Neural cell (in vitro differentiated cells): ENCODE results near the gene TEKT3. TPM values are rescaled to one million over a fixed set of nuclear protein-coding genes. Genes with fewer than 3 reads are reported as not detected.

Source experiments
- H2AFZ ChIP-seq: fragments of 200-600, 300-800 bp; sonication (generic), shearing (Covaris generic); 2 replicates; pipeline ENCODE4 v1.6.0; 2014; ENCODE audit warnings: low read depth, mild to moderate bottlenecking, antibody characterized with exemption, low read length, moderate library complexity
- H3F3A ChIP-seq: fragments of 200-600 bp; shearing (Covaris generic); 2 replicates; pipeline ENCODE4 v1.6.1; 2016; ENCODE audit warnings: mild to moderate bottlenecking, moderate library complexity, mixed read lengths, antibody characterized with exemption, low read length; ENCODE audit not compliant: insufficient read depth, poor library complexity, severe bottlenecking
- H3K27ac ChIP-seq: fragments of 200-600, 300-800 bp; sonication (generic), shearing (Covaris generic); 2 replicates; pipeline ENCODE4 v1.5.1; 2014; ENCODE audit warnings: mild to moderate bottlenecking, low read length, moderate library complexity
- H3K27me3 ChIP-seq: fragments of 300-800, 200-600 bp; sonication (generic), shearing (Covaris generic); 2 replicates; pipeline ENCODE4 v1.6.0; 2014; ENCODE audit warnings: mild to moderate bottlenecking, low read depth, low read length, moderate library complexity; ENCODE audit not compliant: insufficient read depth
- H3K36me3 ChIP-seq: fragments of 300-800, 200-600 bp; sonication (generic), shearing (Covaris generic); 2 replicates; pipeline ENCODE4 v1.5.1; 2014; ENCODE audit warnings: mild to moderate bottlenecking, antibody characterized with exemption, low read length, moderate library complexity; ENCODE audit not compliant: insufficient read depth
- H3K4me2 ChIP-seq: fragments of 300-800, 200-600 bp; sonication (generic), shearing (Covaris generic); 2 replicates; pipeline ENCODE4 v1.6.0; 2014; ENCODE audit warnings: mild to moderate bottlenecking, low read length
- H3K4me3 ChIP-seq: fragments of 300-800, 200-600 bp; sonication (generic), shearing (Covaris generic); 2 replicates; pipeline ENCODE4 v1.5.1; 2014; ENCODE audit warnings: mild to moderate bottlenecking, low read length, moderate library complexity
- H3K79me2 ChIP-seq: fragments of 200-600 bp; shearing (Covaris generic); replicated peaks from 2 replicates; pipeline ENCODE4 v1.6.0; 2014; ENCODE audit warnings: mild to moderate bottlenecking, low read length, moderate library complexity; ENCODE audit not compliant: insufficient read depth
- H3K9ac ChIP-seq: fragments of 300-800, 200-600 bp; sonication (generic), shearing (Covaris generic); 2 replicates; pipeline ENCODE4 v1.6.1; 2016; ENCODE audit warnings: mild to moderate bottlenecking, low read length, mixed read lengths
- H3K9me2 ChIP-seq: fragments of 200-600 bp; shearing (Covaris generic); 2 replicates; pipeline ENCODE4 v1.6.1; 2016; ENCODE audit warnings: mild to moderate bottlenecking, low read length, mixed read lengths; ENCODE audit not compliant: insufficient read depth
- H3K9me3 ChIP-seq: fragments of 200-600, 300-800 bp; sonication (generic), shearing (Covaris generic); 2 replicates; pipeline ENCODE4 v1.6.1; 2016; ENCODE audit warnings: mild to moderate bottlenecking, mixed run types, low read length, moderate library complexity, mixed read lengths
- H4K20me1 ChIP-seq: fragments of 200-600 bp; shearing (Covaris generic); 2 replicates; pipeline ENCODE4 v1.6.1; 2016; ENCODE audit warnings: mild to moderate bottlenecking, mixed run types; ENCODE audit not compliant: insufficient read depth
- CTCF ChIP-seq: fragments of 450-650 bp; IDR thresholded peaks from 2 replicates; pipeline ENCODE4 v1.5.1; 2014; ENCODE audit warnings: antibody characterized with exemption, mild to moderate bottlenecking, moderate library complexity; ENCODE audit not compliant: poor library complexity, severe bottlenecking
- EP300 ChIP-seq: fragments of 450-650 bp; conservative IDR thresholded peaks from 2 replicates; pipeline ENCODE4 v1.6.1; 2014; ENCODE audit warnings: antibody characterized with exemption, mild to moderate bottlenecking, moderate library complexity; ENCODE audit not compliant: poor library complexity, severe bottlenecking
- EZH2 ChIP-seq: fragments of 200-600, 300-800 bp; shearing (Covaris generic), sonication (generic); IDR thresholded peaks from 2 replicates; pipeline ENCODE4 v1.6.1; 2014; ENCODE audit warnings: antibody characterized with exemption, low read length, borderline replicate concordance, mild to moderate bottlenecking; ENCODE audit not compliant: insufficient read depth, poor library complexity, severe bottlenecking
- MXI1 ChIP-seq: fragments of 450-650 bp; conservative IDR thresholded peaks from 2 replicates; pipeline ENCODE4 v1.6.1; 2014; ENCODE audit warnings: antibody characterized with exemption, mild to moderate bottlenecking; ENCODE audit not compliant: poor library complexity, severe bottlenecking
- POLR2AphosphoS5 ChIP-seq: IDR thresholded peaks from 2 replicates; pipeline ENCODE4 v1.6.1; 2012
- RAD21 ChIP-seq: fragments of 450-650 bp; conservative IDR thresholded peaks from 2 replicates; pipeline ENCODE4 v1.6.1; 2014; ENCODE audit warnings: antibody characterized with exemption, mild to moderate bottlenecking, moderate library complexity
- REST ChIP-seq: IDR thresholded peaks from 2 replicates; pipeline ENCODE4 v1.6.1; 2012; ENCODE audit warnings: borderline replicate concordance
- SMC3 ChIP-seq: fragments of 450-650 bp; conservative IDR thresholded peaks from 2 replicates; pipeline ENCODE4 v1.6.1; 2014; ENCODE audit warnings: antibody characterized with exemption, mild to moderate bottlenecking, moderate library complexity; ENCODE audit not compliant: poor library complexity
- TAF1 ChIP-seq: IDR thresholded peaks from 2 replicates; pipeline ENCODE4 v1.6.1; 2012; ENCODE audit warnings: low read depth
- polyA plus RNA-seq: library from polyadenylated mRNA; depleted of rRNA; stranded (reverse); fragments of >200 nt; gene quantifications from 2 replicates; pipeline ENCODE4 v1.2.3, GENCODE V29; 2014

TEKT3 gene
- polyA plus RNA-seq, 1 donor from 2014 or later = 3.1 TPM

GRCh38 chr17:15284107-15284506, 57.3 kb downstream of the TEKT3 start:
- Histone ChIP-seq H3K4me2 (no peak overlapping the region), H3K9ac (no peak overlapping the region), H3K27me3 (no peaks in the 10 kb centered on the region), H3K9me2 (no peaks in the 10 kb centered on the region), H3K79me2 (no peaks in the 10 kb centered on the region), H3K27ac (no peak overlapping the region), H4K20me1 (no peaks in the 10 kb centered on the region), H3F3A (no peaks in the 10 kb centered on the region), H2AFZ (no peak overlapping the region), H3K9me3 (no peaks in the 10 kb centered on the region), H3K36me3 (no peaks in the 10 kb centered on the region), H3K4me3 (no peak overlapping the region)
- no peak for TF ChIP-seq SMC3

DNA sequence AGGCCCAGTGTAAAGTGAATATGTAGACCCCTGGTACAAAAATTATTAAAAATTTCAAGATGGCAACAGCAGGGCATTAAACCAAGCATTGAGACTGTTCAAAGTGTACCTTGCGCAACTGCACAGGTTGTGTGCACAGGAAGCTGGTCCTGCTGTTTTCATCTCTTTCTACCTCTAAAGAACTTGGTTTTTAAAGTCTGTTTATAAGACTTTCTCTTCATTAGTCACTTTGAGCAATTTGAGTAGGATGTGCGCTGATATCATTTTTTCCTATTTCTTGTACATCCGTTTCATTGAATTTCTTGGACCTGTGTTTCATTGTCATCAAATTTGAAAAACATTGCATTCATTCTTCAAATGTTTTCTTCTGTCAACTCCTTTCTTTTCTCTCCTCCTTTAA, 59.5 kb downstream of the TEKT3 start:
- Histone ChIP-seq H3K36me3 (no peaks in the 10 kb centered on the region), H3K9me2 (no peaks in the 10 kb centered on the region), H2AFZ (no peak overlapping the region), H3K4me2 (no peak overlapping the region), H3K9me3 (no peaks in the 10 kb centered on the region), H3K4me3 (no peak overlapping the region), H3K27me3 (no peaks in the 10 kb centered on the region), H3K27ac (no peak overlapping the region), H3F3A (no peaks in the 10 kb centered on the region), H3K79me2 (no peaks in the 10 kb centered on the region), H4K20me1 (no peaks in the 10 kb centered on the region), H3K9ac (no peak overlapping the region)
- TF ChIP-seq EP300 (no peak), RAD21 (no peak)

GRCh38 chr17:15278924-15279477, 62.4 kb downstream of the TEKT3 start:
- Histone ChIP-seq H3K4me2 (no peak overlapping the region), H3K9ac (no peak overlapping the region)

DNA sequence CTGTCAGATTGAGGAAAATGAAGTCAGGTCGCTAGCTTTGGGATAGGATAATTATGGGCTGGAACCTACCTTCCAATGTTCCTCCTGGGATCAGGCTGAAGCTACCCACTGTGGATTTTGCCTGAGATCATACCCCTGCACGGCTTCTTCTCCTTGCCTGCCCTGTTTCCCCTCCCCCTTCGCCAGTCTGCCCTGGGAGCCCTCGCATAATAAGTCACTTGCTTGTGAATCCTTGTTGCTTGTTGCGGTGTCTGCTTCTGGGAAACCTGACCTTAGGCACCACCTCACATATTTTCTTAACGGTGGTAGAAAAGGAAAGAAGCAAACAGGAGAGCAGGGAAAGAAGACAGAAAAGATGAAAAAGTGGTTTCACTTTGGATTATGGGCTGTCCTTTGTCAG, 63.0 kb downstream of the TEKT3 start:
- H3K36me3 ChIP-seq = no peaks in the 10 kb centered on the region
- no peak overlapping the region for H3K9ac ChIP-seq
- no peaks in the 10 kb centered on the region for H3K27me3 ChIP-seq
- no peaks in the 10 kb centered on the region for H3F3A ChIP-seq
- no peak for TF ChIP-seq SMC3
- no peak for TF ChIP-seq CTCF
- no peak for TF ChIP-seq TAF1
- TF ChIP-seq POLR2AphosphoS5 = no peak
- no peak for TF ChIP-seq MXI1
- no peak for TF ChIP-seq EP300
- no peak for TF ChIP-seq REST
- no peak for TF ChIP-seq RAD21
- no peak for TF ChIP-seq EZH2
- H3K4me3 ChIP-seq = peak overlapping the region; percentile 1
- H4K20me1 ChIP-seq = no peaks in the 10 kb centered on the region
- H3K9me2 ChIP-seq = no peaks in the 10 kb centered on the region
- no peak overlapping the region for H3K4me2 ChIP-seq
- no peak overlapping the region for H2AFZ ChIP-seq
- no peaks in the 10 kb centered on the region for H3K9me3 ChIP-seq
- no peaks in the 10 kb centered on the region for H3K79me2 ChIP-seq
- H3K27ac ChIP-seq = no peak overlapping the region

More at GRCh38 chr17:15278924-15279477, 62.4 kb downstream of the TEKT3 start:
- no peaks in the 10 kb centered on the region for H3K36me3 ChIP-seq
- H2AFZ ChIP-seq = no peak overlapping the region
- no peaks in the 10 kb centered on the region for H4K20me1 ChIP-seq
- H3K4me3 ChIP-seq = no peak overlapping the region
- no peaks in the 10 kb centered on the region for H3K9me3 ChIP-seq
- H3K9me2 ChIP-seq = no peaks in the 10 kb centered on the region
- no peaks in the 10 kb centered on the region for H3F3A ChIP-seq
- H3K79me2 ChIP-seq = no peaks in the 10 kb centered on the region
- H3K27ac ChIP-seq = no peak overlapping the region
- TF ChIP-seq SMC3 (no peak), EZH2 (no peak), EP300 (no peak)
- H3K27me3 ChIP-seq = no peaks in the 10 kb centered on the region
